Measurements from ENCODE around the gene COX6B2.

DNA sequence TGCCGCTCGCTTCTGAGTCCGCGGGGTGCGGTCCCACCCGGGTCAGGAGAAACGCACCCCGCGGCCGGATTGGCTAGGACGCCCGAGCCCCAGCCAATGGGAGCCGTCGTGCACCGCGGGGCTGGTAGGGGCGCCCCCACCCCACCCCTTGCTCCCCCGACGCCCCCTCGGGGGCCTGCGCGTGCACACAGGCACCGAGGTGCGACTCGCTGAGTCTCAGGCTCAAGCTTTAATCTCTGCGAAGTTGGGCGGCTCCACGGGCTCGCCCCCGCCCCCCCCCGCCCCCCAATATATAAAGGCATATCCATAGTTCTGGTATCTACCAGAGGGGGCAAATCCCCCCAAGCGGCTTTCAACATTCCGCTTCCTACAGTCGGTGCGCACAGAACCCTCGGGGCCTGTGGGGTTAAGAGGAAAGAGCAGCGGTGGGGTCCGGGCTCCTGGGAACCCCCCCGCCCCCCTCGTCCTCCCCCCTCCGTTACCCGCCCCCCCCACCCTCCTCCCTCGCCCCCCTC lies at the start of gene COX6B2:
- TF ChIP-seq PATZ1 (CRISPR knock-in tag; IDR thresholded peaks at IDR 0.05; ENCODE audit: borderline replicate concordance) (no peak), TSHZ2 (CRISPR knock-in tag; IDR thresholded peaks at IDR 0.05) (no peak), CSDC2 (CRISPR knock-in tag; IDR thresholded peaks at IDR 0.05) (no peak), PPARA (CRISPR knock-in tag; IDR thresholded peaks at IDR 0.05; ENCODE audit: borderline replicate concordance) (no peak), ARNTL (CRISPR knock-in tag; IDR thresholded peaks at IDR 0.05; ENCODE audit: borderline replicate concordance, low read depth) (no peak), ZNF565 (CRISPR knock-in tag; conservative IDR thresholded peaks at IDR 0.05; ENCODE audit: low read depth) (no peak), ZFP30 (CRISPR knock-in tag; IDR thresholded peaks at IDR 0.05) (no peak), GLIS3 (CRISPR knock-in tag; IDR thresholded peaks at IDR 0.05) (no peak), TOX (CRISPR knock-in tag; IDR thresholded peaks at IDR 0.05; ENCODE audit: borderline replicate concordance) (no peak)
- TF ChIP-seq, protein P1, sequence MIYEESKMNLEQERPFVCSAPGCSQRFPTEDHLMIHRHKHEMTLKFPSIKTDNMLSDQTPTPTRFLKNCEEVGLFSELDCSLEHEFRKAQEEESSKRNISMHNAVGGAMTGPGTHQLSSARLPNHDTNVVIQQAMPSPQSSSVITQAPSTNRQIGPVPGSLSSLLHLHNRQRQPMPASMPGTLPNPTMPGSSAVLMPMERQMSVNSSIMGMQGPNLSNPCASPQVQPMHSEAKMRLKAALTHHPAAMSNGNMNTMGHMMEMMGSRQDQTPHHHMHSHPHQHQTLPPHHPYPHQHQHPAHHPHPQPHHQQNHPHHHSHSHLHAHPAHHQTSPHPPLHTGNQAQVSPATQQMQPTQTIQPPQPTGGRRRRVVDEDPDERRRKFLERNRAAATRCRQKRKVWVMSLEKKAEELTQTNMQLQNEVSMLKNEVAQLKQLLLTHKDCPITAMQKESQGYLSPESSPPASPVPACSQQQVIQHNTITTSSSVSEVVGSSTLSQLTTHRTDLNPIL (CRISPR knock-in tag; IDR thresholded peaks at IDR 0.05; ENCODE audit: low read depth) = no peak

Data from SK-N-SH treated with all-trans-retinoic acid at 6 μM for 48 hours (cell line).